HG02981 (cell line): ENCODE results near the gene ME1.
"Not testable (repeated sequence)": the region's sequence is repeated elsewhere in the genome, so short reads cannot be mapped to it uniquely, and the experiment has no call there.

Experiments
- ATAC-seq: cut with Tn5 transposase; IDR thresholded peaks from one replicate; pipeline ENCODE4 v1.9.1; 2021; ENCODE audit warnings: mild to moderate bottlenecking, moderate library complexity; ENCODE audit not compliant: unreplicated experiment

ME1 gene

GRCh38 chr6:83270971-83271719, 159.7 kb downstream of the ME1 start:
- ATAC-seq = peak; percentile 66

DNA sequence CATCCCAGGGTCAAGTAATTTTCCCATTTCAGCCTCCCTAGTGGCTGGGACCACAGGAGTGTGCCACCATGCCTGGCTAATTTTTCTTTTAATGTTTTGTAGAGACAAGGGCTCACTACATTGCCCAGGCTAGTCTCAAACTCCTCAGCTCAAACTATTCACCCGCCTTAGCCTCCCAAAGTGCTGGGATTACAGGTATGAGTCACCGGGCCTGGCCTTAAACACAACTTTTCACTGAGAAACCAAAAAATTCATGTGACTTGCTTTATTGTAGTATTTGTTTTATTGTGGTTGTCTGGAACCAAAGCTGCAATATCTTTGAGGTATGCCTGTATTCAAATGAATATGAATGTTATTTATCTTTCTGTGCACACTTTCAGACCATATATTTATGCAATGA, 165.5 kb downstream of the ME1 start:
- no peak for ATAC-seq

DNA sequence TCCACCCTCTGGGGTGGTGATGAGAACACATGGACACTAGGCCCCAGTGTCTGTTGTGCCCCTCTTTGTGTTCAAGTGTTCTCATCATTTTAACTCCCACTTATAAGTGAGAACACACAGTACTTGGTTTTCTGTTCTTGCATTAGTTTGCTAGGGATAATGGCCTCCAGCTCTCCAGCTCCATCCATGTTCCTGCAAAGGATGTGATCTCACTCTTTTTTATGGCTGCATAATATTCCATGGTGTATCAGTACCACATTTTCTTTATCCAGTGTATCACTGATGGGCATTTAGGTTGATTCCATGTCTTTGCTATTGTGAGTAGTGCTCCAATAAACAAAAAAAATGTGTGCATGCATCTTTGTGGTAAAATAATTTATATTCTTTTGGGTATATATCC, 170.3 kb downstream of the ME1 start:
- no peak for ATAC-seq

GRCh38 chr6:83258517-83258916, 172.3 kb downstream of the ME1 start:
- no peak for ATAC-seq

- ATAC-seq = no peak
Measured at GRCh38 chr6:83257791-83258190, 173.1 kb downstream of the ME1 start.

- not testable (repeated sequence) for ATAC-seq
Measured at GRCh38 chr6:83256719-83257118, 174.1 kb downstream of the ME1 start.

- no peak for ATAC-seq
Measured at GRCh38 chr6:83252719-83253118, 178.1 kb downstream of the ME1 start.

DNA sequence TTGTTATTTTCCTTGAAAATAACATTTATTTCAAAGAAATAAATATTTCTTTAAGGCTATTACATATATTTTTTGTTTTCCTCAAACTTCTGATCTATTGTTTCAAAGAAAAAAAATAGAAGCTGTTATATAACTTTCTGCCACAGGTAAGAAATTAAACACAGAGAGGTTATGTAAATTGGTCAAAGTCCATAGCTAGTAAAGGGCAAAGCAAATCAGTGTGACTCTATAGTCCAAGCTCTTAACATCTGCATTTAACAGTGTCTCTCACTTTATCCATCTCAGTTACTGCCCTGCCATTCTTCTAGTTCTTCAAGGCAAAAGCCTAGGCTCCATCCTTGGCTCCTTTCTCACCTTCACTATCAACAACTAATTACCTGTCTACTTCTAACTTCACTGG, 180.6 kb downstream of the ME1 start:
- no peak for ATAC-seq

DNA sequence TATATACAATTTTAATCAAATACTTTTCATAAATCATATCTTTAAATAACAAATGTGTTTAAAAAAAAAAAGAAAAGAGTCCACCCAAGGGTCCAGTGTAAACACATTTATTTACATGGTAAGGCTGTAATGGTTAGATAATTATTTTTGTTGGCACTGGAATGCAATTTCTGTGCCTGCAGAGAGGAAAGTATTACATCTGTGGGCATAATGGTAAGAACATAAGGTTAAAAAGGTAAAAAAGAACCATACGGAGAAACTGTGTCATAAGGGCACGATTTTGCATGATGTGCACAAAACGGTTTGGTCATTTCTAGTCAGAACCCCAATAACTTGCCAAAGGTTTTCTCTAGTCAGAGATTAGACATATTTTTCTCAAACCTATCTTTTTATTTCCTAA, 183.4 kb downstream of the ME1 start:
- no peak for ATAC-seq

- no peak for ATAC-seq
Measured at GRCh38 chr6:83231146-83231545, 199.7 kb downstream of the ME1 start.

- ATAC-seq = no peak
Measured at GRCh38 chr6:83226517-83226916, 204.3 kb downstream of the ME1 start.

- no peak for ATAC-seq
Measured at GRCh38 chr6:83221889-83222479, 208.9 kb downstream of the ME1 start.

- ATAC-seq = no peak
Measured at GRCh38 chr6:83221276-83221675, 209.6 kb downstream of the ME1 start.

DNA sequence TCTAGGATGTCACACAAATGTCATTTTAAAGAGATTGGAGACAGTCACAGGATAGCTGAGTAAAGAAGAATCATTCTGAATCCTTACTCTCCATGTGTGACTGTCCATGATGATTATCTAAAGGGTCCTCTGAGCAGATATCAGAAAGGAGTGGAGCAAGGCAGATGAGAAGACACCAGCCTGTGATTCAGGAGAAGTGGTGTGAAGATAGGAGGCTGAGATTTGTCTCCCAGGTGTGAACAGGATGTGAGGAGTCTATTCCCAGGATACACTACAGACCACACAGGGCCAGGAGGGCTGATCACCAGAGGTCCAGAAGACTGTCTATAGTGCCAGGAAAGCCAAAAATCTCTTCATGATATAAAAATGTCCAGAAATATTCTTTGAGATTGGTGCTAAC, 210.7 kb downstream of the ME1 start:
- ATAC-seq = no peak

DNA sequence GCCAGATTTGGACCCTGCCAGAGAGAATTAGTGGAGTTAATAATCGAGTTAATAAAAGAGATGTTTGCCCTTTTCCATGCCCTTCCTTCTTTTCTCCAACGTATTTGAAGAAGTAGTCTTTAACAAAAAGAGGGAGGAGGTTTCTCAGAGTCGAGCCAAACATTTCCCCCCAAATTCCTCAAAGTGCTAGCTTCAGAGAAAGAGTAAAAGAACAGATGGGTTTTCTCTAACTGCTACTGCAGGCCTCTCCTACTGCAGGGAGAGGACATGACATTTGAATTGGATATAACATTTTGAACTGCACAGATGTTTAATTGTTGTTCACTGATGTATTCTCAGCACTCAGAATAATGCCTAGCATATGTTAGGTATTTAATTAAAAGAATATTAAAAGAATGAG, 212.2 kb downstream of the ME1 start:
- no peak for ATAC-seq

GRCh38 chr6:83216806-83217205, 214.0 kb downstream of the ME1 start:
- no peak for ATAC-seq

DNA sequence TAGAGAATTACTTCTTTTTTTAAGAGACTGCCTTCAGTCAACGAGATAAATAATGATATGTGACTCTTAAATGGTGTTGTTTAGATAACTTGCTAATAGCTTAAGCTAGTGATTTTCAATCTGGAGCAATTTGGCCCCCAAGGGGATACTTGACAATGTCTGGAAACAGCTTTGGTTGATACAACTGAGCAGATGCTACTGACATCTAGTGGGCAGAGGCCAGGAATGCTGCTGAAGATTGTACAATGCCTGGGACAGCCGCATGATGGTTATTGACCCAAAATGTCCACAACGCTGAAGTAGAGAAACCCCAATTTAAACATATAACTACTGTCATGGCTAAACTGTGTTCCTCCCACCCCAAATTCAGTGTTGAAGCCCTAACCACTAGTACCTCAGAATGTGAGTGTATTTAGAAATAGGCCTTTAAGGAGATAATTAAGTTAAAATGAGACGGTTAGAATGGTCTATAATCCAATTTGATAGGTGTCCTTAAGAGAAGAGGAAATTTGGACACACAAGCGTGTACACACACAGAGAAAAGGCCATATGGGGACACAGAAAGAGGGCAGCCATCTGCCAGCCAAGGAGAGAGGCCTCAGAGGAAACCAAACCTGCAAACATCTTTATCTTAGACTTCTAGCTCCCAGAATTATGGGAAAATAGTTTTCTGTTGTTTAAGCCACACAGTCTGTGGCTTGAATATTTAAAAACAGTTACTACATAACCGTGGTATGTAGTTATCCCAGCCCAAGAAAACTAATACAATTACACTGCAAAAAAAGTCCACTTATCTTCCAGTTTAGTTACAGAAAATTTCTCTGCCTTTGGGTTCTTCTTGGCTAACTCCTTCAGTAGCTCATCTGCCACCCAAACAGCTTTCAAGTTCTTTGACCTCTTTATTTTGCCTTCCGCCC, 215.5 kb downstream of the ME1 start:
- peak; percentile 100 for ATAC-seq

- ATAC-seq = no peak
Measured at GRCh38 chr6:83202031-83202430, 228.8 kb downstream of the ME1 start.

DNA sequence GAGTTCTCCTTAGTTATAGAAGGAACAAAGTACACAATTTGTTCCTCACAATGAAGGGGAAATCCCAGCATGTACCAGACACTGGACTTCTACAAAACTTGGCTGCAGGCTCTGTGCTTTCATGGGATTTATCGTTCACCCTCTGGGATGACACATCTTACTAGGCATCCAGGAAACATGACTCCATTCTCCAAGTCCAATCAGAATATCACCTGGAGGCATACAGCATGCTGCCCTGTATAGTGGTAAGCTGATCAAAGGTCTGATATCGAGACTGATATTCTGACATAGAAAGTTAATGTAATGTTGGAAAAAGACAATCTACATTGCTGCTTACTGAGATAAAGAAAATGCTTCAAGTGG, 231.0 kb downstream of the ME1 start:
- no peak for ATAC-seq

DNA sequence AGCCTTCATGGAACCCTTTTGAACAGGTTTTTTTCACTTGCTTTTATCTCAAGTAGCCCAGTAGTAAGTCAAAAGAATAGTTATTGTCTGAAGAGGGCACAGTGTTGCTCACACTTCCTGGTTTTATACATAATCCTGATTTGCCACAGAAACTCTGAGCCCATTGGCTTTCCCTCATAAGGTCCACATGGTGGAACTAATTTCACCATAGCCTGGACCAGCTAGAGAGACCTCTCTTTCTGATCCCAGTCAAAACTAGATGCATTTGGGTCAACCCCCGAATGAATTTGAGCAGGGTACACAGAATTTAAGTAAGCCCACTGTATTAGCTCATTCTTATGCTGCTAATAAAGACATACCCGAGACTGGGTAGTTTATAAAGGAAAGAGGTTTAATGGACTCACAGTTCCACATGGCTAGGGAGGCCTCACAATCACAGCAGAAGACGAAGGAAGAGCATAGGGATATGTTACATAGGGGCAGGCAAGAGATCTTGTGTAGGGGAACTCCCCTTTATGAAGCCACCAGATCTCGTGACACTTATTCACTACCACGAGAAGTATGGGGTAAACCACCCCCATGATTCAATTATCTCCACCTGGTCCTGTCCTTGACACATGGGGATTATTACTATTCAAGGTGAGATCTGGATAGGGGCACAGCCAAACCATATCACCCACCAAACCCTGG, 231.5 kb downstream of the ME1 start:
- ATAC-seq = no peak

- no peak for ATAC-seq
Measured at GRCh38 chr6:83198486-83199172, 232.2 kb downstream of the ME1 start.
